HG03457 (cell line): ENCODE data around the gene ADCY5.

ENCODE experiments used
- ATAC-seq: cut with Tn5 transposase; IDR thresholded peaks from one replicate; pipeline ENCODE4 v1.9.1; 2021; ENCODE audit warnings: moderate number of reproducible peaks; ENCODE audit not compliant: unreplicated experiment

The ADCY5 gene

DNA sequence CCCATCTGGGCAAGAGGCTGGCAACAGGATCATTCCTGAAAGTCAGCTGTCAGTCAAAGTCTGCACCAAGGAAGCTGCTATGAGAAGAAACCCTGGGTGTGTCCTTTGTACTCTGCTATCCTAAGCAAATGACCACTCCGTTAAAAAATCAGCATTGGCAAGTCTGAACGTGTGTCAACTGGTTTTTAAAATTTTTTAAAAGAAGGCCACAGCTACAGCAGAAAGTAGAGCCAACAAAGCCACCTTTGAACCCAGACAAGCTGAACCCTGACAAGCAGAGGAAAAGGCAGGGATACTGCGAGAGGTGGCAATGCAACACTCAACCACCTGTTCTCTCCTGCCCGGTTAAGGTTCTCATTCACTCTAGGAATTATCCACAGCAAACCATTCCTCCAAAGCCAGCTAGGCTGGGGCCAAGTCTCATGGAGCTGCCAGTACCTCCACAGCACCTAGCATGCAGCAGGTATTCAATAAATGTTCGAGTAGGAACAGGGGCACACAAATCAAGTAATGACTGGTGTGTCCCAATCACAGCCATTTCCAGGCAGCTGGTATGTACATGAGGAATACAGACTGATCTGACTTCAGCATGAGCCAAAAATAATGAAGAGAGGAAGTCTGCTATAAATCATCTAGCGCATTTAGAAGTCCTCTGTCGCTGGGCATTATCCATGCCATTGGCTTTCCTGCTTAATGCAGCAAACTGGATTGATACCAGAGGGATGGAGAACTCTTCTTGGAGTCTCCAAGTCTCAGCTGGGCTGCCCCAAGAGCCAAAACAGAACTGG, 76.0 kb downstream of the ADCY5 start:
- no peak for ATAC-seq

DNA sequence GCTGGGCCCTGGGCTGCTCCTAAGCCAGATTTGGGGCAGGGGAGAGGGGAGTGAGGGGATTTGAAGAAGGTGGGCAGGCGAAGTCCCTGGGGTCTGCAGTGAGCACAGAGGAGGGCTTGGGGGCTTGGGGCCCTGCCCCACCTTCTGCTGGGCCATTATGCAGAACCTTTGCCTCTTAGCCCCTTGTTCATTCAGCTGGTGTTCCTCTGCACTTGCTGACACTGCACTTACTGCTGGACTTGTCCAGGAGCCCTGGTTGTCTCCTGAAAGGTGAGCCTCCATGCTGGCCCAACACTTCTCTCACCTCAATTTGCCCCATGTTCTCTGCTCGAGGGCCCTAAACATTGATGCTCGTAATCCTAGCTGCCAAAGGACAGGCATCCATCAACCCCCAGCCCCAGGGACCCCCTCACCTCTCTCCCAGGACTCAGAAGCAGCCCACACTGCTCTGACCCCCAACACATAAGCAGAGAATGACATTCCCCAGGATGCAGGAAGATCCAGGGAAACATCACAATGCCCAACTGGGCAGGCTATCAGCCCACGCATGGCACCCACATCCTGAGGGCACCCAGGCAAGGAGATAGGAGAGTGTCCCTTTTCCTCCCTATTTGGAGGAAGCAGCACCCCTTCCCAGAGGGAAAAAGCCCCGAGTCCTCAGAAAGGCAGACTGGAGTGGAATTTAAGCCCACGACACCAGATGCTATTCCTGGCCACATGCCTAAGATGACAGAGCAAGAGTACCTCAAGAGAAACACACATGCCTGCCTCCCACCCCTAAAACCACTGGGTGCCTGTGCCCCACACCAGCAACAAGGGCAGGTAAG, 76.8 kb downstream of the ADCY5 start:
- no peak for ATAC-seq

DNA sequence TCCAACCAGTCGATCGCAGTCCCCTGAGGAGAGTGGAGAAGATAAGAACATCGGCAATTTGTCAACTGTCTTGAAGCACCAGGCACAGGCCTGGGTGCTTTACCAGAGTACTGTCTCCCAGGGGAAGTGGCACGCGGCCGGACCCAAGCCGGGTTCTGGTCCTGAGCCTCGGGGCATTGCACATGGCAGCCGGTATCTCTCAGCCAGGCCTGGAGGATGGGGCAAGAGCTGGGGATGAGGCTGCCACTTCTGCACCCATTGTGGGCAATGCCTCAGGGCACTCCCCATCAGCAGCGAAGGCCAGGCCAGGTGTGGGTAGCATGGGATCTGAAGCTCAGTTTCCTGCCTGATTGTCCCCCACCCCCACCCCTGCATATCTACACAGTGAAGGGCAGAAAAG, 77.5 kb downstream of the ADCY5 start:
- no peak for ATAC-seq

DNA sequence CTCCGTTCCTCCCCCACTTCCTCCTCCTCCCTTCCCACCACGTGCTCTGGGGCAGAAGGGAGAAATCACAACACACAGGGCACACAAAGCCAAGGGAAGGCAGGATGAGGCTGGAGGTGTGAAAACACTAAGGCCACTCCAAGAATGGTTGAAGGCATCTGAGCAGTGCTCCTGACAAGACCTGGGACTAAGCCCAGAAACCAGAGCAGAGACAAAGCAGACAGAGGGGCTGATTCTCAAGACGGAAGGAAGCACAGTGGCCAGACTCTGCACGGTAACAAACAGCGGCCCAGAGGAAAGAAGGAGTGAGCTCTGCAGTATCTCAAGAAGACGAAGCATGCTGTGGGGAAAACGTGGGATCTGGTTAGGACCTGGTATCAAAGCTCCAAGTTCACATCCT, 78.1 kb downstream of the ADCY5 start:
- no peak for ATAC-seq

DNA sequence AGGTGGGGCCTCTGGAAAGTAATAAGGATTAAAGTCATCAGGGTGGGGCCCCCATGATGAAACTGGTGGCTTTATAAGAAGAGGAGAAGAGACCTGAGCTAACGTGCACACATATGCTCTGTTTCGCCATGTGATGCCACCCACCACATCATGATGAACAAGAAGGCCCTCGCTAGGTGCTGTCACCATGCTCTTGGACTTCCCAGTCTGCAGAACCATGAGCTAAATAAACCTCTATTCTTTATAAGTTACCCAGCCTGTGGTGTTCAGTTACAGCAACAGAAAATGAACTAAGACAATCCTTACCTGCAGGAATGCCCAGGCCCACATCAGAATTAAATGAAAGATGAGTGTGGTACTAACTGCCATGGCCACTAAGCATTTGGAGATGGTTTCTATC, 79.8 kb downstream of the ADCY5 start:
- ATAC-seq: no peak

DNA sequence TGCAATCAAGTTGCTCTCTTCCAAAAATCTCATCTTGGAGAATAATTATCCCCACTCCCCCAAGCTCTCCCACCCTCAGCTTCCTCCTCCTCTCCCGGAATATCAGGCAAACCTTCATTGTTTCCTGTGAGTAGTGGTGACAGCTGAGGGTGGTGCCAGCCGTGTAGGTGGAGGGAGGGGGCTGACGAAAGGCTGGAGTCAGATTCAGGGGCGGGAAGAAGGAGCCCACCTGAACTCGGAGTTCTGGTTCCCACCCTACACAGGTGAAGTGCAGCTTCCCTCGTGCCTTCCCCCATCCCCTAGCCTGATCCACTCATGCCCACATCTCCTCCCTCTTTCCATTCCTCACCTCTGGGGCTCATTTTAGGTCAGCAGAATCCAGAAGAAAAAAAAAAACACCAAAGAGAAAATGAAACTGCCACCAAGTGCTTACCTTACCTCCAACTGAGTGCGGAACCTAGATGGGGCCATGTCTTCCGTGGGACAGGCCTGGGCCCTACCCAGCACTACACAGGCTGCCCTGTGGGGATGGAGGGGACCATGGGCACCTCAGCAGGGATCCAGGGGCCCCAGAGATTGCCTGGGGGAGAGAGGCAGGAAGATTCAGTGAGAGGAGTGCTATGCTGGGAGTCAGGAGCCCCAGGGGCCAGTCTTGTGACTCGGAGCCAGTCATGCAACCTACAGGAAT, 81.3 kb downstream of the ADCY5 start:
- no peak for ATAC-seq

DNA sequence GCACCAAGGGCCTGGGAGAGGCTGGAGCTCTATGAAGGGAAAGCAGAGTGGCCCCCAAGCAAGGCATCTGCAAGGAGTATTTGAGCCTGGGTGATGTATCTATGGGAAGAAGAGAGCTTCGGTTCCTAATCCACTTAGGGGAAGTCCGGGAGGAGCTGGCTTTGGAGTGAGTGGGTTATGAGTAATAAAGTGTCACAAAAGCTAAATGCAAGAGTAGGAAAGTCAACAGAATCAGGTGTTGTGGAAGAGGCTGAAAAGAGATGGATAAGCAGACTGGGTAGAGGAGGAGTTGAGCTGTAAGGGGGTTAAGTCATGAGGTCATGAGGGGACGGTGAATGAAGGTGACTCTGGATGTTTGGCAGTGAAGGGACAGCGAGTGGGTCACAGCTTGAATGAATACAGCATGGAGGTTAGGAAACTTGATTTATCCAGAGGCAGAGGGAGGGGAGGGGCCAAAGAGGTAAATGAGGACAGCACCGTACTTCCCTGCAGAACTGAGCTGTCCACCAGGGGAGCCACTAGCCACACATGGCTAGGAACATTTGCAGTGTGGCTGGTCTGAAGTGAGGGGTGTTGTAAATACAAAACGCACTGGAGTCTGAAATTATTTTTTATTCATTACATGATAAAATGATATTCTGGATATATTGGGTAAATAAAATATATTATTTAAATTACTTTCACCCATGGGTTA, 83.3 kb downstream of the ADCY5 start:
- ATAC-seq: no peak

DNA sequence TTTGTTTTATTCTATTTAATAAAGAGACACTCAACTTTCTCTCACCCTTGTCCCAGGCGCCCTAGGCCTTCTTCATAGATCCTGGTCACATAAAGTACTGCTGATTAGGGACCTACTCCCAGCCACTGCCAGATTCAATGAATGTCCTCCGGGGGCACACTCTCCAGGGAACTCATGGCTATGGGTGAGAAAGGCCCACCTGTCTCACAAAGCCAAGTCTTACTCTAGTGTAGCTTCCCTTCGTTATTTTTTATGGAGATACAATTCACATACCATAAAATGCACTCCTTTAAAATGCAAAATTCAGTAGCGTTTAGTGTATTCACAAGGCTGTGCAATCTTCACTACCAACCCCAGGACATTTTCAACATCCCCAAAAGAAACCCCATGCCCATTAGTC, 87.8 kb downstream of the ADCY5 start:
- no peak for ATAC-seq

DNA sequence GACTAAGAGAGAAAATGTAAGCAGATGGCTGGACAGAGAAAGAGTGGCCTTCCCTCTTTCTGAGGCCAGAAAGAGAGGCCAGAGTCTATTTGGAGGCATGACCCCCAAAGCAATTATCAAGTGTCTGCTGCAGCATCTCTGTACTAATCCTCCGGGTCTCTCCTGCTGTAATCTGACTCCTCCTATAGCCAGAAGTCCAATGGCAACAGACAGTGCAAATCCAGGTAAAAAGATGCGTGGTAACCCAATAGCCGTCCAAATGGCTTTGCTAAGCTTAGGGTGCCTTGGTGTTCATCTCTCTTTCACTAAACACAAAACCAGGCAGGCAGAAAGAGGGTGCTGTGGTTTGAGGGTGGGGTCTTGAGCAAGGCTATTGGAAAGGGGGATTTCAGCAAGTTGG, 91.6 kb downstream of the ADCY5 start:
- no peak for ATAC-seq

DNA sequence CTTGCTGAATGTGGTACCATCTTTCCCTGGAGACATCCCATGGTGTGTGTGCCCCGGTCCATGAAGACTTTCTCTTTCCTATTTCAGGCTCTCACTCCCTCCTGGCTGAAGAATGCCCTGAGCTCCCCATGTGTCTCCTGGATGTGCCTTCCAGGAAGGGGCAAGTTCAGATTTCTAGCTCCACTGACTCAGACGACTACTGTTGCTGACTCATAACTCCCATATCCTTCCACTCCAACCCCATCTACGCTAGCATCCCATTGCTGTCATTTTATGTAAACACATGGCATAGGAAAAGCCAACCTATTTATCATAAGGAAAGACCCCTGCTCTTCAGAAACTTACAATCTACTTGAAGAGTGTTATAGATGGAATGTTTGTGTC, 95.0 kb downstream of the ADCY5 start:
- ATAC-seq: no peak

DNA sequence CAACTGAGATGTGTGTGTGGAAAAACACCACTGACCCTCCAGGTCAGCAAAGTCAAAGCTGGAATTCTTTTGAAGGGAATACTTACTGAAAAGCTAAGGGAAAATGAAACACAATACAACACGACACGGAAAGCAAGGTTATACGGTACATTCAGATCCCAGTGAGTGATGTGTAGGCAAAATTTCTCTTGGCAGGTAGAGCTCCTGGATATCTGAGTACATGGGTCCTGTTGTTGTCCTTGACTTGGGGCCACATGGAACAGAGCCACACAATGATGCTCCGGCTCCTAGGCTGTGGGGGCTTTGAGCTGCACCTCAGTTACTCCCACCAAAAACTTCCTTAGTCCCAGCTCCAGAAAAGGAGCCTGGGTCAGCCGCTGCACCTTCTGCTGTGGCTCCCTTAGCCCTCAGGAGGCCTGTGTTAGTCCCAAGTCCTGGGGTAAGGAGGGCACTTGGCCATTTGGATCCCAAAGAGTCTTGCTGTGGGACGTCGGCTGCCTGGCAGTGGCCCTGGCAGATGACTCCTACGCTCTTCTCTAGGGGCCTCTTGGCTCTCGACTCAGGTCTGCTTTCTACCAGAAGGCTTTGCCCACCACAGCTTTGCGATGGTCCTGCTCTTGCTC, 95.6 kb downstream of the ADCY5 start:
- ATAC-seq: no peak

DNA sequence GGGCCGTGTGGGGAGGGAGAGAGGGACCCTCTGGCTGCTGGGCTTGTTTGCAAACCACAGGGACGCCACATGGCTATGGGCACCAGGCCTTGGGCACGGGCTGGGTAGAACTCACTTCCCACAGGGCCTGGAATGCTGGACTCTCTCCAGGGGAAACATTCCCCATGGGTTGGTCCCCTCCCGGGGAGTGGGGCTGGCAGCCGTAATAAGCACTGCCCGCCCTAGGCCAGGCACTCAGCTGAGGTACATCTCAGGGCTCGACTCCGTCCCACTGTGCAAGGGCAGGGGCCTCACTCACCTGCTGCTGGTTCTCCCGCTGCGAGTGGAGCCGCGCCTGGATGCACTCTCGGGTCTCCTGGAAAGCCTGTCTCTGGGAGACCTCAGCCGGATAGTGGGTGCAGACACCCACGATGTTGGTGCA, 96.7 kb downstream of the ADCY5 start:
- no peak for ATAC-seq

DNA sequence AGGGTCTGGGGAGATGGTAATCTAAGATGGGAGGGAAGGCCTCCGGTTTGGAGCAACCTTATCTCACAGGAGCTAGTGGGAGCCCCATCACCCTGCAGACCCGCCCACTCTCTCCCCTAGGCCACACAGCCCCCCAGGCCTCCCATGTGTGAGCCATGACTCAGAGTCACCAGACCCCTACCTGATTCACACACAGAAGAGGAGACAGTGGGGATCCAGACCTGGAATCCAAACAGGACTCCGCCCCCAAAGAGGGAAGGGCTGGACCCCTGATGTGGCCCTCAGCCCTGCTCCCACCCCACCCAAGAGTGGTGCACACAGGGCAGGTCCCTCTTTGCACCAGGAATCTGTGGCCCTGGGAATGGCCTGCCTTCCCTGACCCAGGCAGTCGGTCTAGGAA, 97.4 kb downstream of the ADCY5 start:
- ATAC-seq: no peak

DNA sequence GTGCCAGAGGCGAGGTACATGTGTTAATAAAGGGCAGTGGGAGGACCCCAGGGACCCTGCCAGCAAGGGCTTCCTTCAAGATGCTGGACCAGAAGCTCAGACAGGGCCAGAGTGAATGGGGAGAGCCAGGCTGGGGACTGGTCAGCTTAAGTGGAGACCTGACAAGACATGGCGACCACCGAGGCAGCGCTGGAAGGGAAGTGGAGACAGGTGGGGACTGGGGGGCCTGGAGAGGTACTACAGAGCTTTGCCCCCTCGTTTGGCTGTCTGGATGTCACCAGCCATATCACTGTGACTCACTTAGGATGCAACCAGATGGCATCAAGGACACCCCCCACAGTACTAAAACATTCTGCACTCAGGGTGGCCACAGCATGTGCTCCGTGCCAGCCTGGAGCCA, 97.9 kb downstream of the ADCY5 start:
- no peak for ATAC-seq

DNA sequence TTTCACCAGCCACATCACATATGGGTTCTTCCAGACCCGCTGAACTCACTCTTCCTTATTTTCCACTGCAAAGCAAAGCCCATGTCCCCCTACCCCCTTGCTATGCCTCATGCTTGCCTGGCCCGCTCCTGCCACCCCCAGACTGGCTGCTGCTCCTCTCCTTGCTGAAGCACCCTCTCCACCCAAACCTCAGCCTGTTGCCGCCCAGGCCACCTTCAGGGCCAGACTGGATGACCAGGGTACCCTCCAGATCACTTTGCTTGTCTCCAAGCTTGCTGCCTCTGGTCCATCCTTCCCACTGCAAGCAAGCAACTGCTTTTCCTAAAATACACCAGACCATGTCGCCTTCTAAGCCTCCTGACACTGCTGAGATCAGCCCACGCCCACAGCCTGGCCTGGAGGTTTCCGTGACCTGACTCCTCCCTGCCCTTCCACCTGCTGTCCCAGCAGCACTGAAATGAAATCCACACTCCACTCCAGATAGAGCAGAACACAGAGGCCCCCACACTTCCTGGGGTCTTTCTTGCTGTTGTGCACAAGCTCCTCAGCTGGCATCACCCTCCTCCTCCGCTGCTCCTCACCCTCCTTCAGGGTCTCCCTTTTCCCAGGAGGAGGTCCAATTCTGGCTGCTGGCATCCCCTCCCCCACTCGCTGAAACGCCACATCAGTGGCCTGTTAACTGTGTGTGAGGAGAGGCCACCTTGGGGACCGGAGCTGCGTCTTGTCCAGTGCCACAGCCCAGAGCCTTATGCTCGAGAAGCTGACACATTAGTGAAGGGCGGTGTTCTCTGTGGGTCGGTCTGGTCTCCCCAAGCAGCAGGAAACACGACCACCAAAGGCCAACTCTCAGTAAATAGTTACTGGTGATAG, 99.1 kb downstream of the ADCY5 start:
- ATAC-seq: no peak

DNA sequence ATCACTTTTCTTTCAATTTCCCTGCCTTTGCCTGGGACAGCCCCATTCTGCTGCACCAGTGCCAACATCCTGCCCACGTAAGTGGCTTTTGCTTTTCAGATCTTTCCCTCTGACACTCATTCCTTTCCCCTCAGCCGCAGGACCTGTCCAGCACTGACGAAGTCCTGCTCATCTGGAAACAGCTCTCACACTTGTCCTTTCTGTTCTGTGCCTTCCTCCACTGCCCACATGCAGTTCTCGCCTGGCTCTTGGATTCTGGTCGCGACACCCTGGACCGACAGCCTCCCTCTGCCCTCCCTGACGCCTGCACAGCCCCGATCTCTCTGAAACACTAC, 99.7 kb downstream of the ADCY5 start:
- no peak for ATAC-seq

DNA sequence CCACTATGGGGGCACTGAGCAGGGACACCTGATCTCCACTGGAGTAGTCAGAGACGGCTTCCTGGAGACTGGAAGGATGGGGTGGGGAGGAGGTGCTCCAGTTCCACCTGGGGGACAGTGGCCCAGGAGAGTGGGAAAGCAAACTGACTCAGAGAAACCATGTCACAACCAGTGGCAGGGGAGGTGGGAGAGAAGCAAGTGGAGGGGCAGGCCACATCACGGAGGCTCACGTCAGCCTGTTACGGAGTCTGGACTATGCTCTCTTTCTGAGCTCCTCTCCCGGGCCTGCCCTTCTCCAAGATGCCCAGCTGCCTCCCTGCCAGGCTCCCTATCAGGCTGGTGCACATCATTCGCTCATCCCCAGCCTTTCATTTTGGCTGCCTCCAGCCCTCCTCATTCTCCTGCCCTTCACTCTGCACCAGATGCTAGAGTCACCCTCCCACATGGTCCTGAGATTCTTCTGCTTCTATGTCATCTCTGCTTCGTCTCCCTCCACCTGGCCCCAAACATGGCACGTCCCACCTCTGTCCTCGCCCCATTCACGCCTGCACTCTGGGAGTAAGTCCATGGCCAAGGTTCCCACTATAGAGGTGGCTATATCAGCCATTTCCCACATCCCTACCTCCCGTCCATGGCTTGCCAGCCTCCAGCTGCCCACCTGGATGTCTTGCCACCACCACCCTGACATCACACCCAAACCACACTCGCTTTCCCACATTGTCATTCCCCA, 100.3 kb downstream of the ADCY5 start:
- no peak for ATAC-seq

DNA sequence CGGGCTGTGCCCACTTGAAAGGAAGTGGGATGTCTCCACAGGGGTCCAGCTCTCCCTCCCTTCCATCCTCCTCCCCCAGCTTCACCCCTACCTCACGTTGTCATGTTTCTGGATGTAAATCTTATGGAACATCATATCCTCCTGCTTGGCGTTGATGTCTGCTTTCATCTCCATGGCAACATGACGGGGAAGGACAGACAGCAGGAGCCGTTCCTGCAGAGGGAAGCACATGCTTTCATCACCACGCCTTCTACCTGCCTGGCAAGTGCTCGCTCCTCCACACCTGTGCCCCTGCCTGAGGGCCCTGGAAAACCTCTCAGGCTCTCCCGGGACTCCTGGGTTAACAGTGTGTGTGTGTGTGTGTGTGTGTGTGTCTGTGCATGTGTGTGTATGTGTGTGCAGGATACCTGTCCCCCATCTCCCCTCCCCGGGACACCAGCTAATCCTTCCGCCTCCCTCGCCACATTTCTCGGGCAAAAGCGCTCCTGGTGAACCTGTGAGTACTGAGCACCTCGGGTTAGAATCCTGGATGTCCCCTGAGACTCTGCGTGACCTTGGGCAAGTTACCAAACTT, 101.1 kb downstream of the ADCY5 start:
- no peak for ATAC-seq

DNA sequence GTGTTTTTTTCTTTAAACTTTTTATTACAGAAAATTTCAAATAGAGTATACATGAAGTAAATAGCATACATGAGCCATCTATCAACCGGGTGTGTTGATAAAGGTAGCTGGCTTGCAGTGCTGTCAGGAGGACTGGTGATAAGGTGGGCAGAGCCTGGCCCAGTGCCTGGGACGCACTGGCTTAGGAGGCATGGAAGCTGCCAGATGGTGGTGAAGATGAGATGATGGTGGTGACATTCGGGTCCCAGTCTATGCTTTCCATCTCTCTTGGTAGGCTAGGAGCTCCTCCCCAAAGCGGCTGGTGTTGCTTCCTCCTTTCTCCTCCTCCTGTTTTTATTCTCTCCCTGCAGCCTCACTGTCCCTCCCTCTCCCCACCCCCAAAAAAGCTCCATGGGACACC, 101.7 kb downstream of the ADCY5 start:
- ATAC-seq: no peak
